ENCODE data around the gene SENP8. TPM values are rescaled to one million over a fixed set of nuclear protein-coding genes. Genes with fewer than 3 reads are reported as not detected.

SENP8 gene
- polyA plus RNA-seq, 10 donors: 3.7 to 6.5 (median 5.0) TPM

GRCh38 chr15:72173864-72174550, 55.8 kb downstream of the SENP8 start:
- no peak for DNase-seq

GRCh38 chr15:72174551-72175165, 56.5 kb downstream of the SENP8 start:
- DNase-seq: no peak

GRCh38 chr15:72175186-72176044, 57.2 kb downstream of the SENP8 start:
- no peak for DNase-seq

- no peak for DNase-seq
Observed at GRCh38 chr15:72176159-72176558, 58.0 kb downstream of the SENP8 start.

- no peak for DNase-seq
Observed at GRCh38 chr15:72176743-72177142, 58.5 kb downstream of the SENP8 start.

GRCh38 chr15:72178976-72179585, 60.9 kb downstream of the SENP8 start:
- no peak for DNase-seq

GRCh38 chr15:72179950-72180581, 61.9 kb downstream of the SENP8 start:
- peak in 1 of 3 donors; percentile 57 for DNase-seq

GRCh38 chr15:72180761-72181324, 62.6 kb downstream of the SENP8 start:
- DNase-seq: no peak

GRCh38 chr15:72182244-72182643, 64.0 kb downstream of the SENP8 start:
- no peak for DNase-seq

GRCh38 chr15:72182673-72183072, 64.5 kb downstream of the SENP8 start:
- DNase-seq: no peak

GRCh38 chr15:72183781-72184164, 65.6 kb downstream of the SENP8 start:
- no peak for DNase-seq

GRCh38 chr15:72184165-72184811, 66.1 kb downstream of the SENP8 start:
- DNase-seq: no peak

- no peak for DNase-seq
Observed at GRCh38 chr15:72189250-72189902, 71.2 kb downstream of the SENP8 start.

GRCh38 chr15:72192416-72192815, 74.2 kb downstream of the SENP8 start:
- DNase-seq: no peak

Other genes starting within 250 kb of the SENP8 start
- gene MYO9A, start 253 bp upstream of the SENP8 start, polyA plus RNA-seq (ENCODE audit: insufficient read length in 10 of 10): 10 to 100 TPM; 23.1 to 41.7 (median 28.6) TPM
- gene GRAMD2A, start 79.4 kb downstream of the SENP8 start, polyA plus RNA-seq (ENCODE audit: insufficient read length in 10 of 10): 1 to 10 TPM in 8 of 10 donors, under 1 TPM in 2; 0.78 to 2.7 (median 1.6) TPM
- gene PKM, start 112.8 kb downstream of the SENP8 start, polyA plus RNA-seq (ENCODE audit: insufficient read length in 10 of 10): 100 to 1,000 TPM; 616 to 912 (median 778) TPM
- gene PARP6, start 154.2 kb downstream of the SENP8 start, polyA plus RNA-seq (ENCODE audit: insufficient read length in 10 of 10): 10 to 100 TPM; 39.4 to 96.6 (median 56.6) TPM
- 1 to 10 TPM in 5 of 10 donors, under 1 TPM in 5; 0.71 to 2.0 (median 1.1) TPM for gene CELF6, start 201.8 kb downstream of the SENP8 start, polyA plus RNA-seq (ENCODE audit: insufficient read length in 10 of 10)

Data from muscle of back (tissue), 11 donors.